Measurements from ENCODE around the gene ZBTB7C.

DNA sequence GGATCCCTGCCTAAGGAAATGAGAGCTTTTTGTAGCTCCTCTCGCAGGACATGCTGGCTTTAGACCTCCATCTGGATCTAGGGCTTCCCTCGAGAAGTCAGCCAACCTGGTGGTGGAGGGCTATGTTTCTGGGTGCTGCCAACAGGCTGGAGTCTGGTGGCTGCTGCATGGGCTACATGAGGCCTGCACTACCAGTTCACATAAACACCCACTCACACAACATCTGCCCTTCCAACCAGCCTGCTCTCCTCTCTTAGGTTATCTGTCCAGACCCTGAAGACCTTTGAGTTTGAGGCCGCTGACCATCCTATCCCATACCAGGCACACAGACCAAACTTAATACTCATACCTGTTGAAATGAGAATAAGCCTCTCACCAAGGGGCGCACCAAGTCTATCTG, 427.4 kb downstream of the ZBTB7C start:
- no peak for TF ChIP-seq CTCF (IDR thresholded peaks at IDR 0.05; ENCODE audit: control extremely low read depth in 1 of 3, insufficient read depth in 1 of 3, low read depth in 1 of 3, low read length in 3 of 3)
- TF ChIP-seq TEAD4 (IDR thresholded peaks at IDR 0.05; ENCODE audit: low read depth, low read length), result no peak
- TF ChIP-seq CEBPB (IDR thresholded peaks at IDR 0.05; ENCODE audit: low read depth, low read length), result no peak
- TF ChIP-seq POLR2A (IDR thresholded peaks at IDR 0.05; ENCODE audit: control extremely low read depth in 1 of 2, low read depth in 2 of 2, low read length in 2 of 2), result no peak
- TF ChIP-seq TAF1 (IDR thresholded peaks at IDR 0.05; ENCODE audit: low read depth, low read length), result no peak
- TF ChIP-seq BACH1 (IDR thresholded peaks at IDR 0.05; ENCODE audit: low read length), result no peak
- TF ChIP-seq RFX5 (IDR thresholded peaks at IDR 0.05; ENCODE audit: borderline replicate concordance, low read depth, low read length), result no peak
- TF ChIP-seq PHF8 (conservative IDR thresholded peaks at IDR 0.05; ENCODE audit: low read depth, low read length), result no peak
- TF ChIP-seq JUN (IDR thresholded peaks at IDR 0.05; ENCODE audit: low read depth, low read length), result no peak
- TF ChIP-seq RAD21 (IDR thresholded peaks at IDR 0.05 in 1 of 2, conservative IDR thresholded peaks at IDR 0.05 in 1 of 2; ENCODE audit: low read depth in 2 of 2, low read length in 2 of 2), result no peak
- no peak for TF ChIP-seq ASH2L (IDR thresholded peaks at IDR 0.05; ENCODE audit: low read length)
- TF ChIP-seq CBX5 (IDR thresholded peaks at IDR 0.05; ENCODE audit: low read depth, low read length), result no peak
- TF ChIP-seq CHD1 (IDR thresholded peaks at IDR 0.05; ENCODE audit: low read depth, low read length), result no peak
- TF ChIP-seq, protein P1, sequence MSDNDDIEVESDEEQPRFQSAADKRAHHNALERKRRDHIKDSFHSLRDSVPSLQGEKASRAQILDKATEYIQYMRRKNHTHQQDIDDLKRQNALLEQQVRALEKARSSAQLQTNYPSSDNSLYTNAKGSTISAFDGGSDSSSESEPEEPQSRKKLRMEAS (IDR thresholded peaks at IDR 0.05), result no peak
